Dermis blood vessel endothelial cell (primary cell): ENCODE results near the gene PPM1H. TPM values are rescaled to one million over a fixed set of nuclear protein-coding genes. Genes with fewer than 3 reads are reported as not detected.

Experiments used
- DNase-seq: peaks from one replicate; pipeline ENCODE4 v3.0.0; 2010
- total RNA-seq: library from RNA; depleted of rRNA; stranded (reverse); fragments of >200 nt; gene quantifications from 2 replicates; pipeline ENCODE4 v1.2.3, GENCODE V29; 2014

Gene PPM1H
- total RNA-seq, 1 donor from 2014 or later: 2.9 TPM

- peak; percentile 29 for DNase-seq
These were observed 335.0 kb downstream of the PPM1H start for GRCh38 chr12:62599854-62600437.

DNA sequence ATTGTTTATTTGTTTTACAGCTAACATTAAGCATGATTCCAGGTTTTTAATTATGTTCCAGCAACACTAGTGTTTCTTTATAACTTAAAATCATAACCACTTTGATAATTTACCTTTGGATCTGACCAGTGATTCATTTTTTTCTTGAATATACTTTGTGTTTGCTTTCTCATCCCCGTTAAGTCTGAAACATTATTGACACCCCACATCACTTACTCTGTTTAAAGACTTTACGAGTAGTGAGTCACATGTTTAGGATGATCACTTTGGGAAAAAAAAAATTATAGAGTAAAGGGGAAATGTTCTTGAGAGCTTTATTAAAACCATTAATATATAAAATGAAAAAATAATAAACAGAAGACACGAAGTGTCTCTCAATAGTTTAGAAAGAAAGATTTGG, 336.1 kb downstream of the PPM1H start:
- no peak for DNase-seq

DNA sequence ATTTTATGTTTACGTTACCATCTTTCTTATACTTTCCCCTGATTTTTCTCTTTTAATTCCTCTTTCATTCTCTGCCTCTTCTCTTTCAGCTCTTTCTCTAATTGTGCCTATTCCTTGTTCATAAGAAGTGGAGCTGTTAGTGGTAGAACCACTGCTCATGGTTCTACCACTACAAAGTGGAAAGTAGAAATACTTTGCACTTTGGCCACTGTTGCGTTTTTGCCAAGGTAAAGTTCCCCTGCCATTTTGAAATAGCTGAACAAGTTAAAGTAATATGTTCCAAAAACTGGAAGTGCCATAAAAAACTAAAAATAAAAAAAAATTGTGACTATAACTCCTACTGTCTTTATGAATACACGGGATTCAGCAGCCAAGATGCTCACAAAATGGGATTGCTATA, 337.7 kb downstream of the PPM1H start:
- DNase-seq: no peak

Other genes starting within 250 kb of the PPM1H start
- under 0.01 and 0.19 TPM in 2 replicates for gene AVPR1A, start 216.1 kb upstream of the PPM1H start, total RNA-seq